HCT116 (cell line): ENCODE measurements around the gene AOPEP. TPM values are rescaled to one million over a fixed set of nuclear protein-coding genes. Genes with fewer than 3 reads are reported as not detected.
A peak's percentile ranks its signal among the peaks of the same experiment; 100 is the strongest.

Source experiments
- ATAC-seq: fragments of 200-7000 bp; cut with Tn5 transposase; 2 replicates; pipeline ENCODE4 v1.9.1; 2020; ENCODE audit warnings: mild to moderate bottlenecking, moderate library complexity
- BruUV-seq: library from RNA; stranded (reverse); fragments of 400-500 nt; replicated peaks from 2 replicates; lab custom pipeline; 2021; lab: Mats Ljungman, UMichigan
- CTCF ChIA-PET: fragments of 300-600 bp; sonication (Branson Sonifier 250); formaldehyde crosslinking; loops from one replicate; lab custom pipeline; 2021; ENCODE audit warnings: antibody characterized with exemption; lab: Charles Lee
- POLR2A ChIA-PET: fragments of 300-600, 350-600 bp; sonication (Branson Sonifier 250); formaldehyde crosslinking; loops from one replicate; lab custom pipeline; 2021; ENCODE audit warnings: antibody characterized with exemption; lab: Charles Lee
- RAD21 ChIA-PET, 2 experiments: fragments of 300-600 bp; sonication (Branson Sonifier 250); formaldehyde crosslinking; loops; one replicate each; lab custom pipeline; 2023; ENCODE audit warnings: low total read pairs in 2 of 2; ENCODE audit not compliant: uncharacterized antibody in 2 of 2, unreplicated experiment in 2 of 2, low non-redundant PET in 1 of 2; lab: Charles Lee
- DNase-seq: peaks from one replicate; pipeline ENCODE4 v3.0.0-alpha.2; 2010; ENCODE audit warnings: low read depth, low spot score
- H2AFZ ChIP-seq: fragments of 200-600 bp; shearing (Covaris generic), sonication (generic); 2 replicates; pipeline ENCODE4 v1.6.1; 2017; ENCODE audit warnings: low read depth, mixed run types, mixed read lengths, antibody characterized with exemption, low read length; ENCODE audit not compliant: poor library complexity, severe bottlenecking
- H3K27ac ChIP-seq: 2 replicates; pipeline ENCODE4 v1.5.1; 2012; ENCODE audit warnings: low read depth, low read length
- H3K27me3 ChIP-seq: fragments of 200-600 bp; sonication (generic); 2 replicates; pipeline ENCODE4 v1.6.1; 2016; ENCODE audit warnings: mixed run types, low read length, mixed read lengths; ENCODE audit not compliant: insufficient read depth
- H3K36me3 ChIP-seq, 2 experiments: fragments of 200-500 bp in 1 of 2; fragments of 200-600 bp in 1 of 2; sonication (Bioruptor generic) in 1 of 2; sonication (generic) in 1 of 2; 2 replicates each; pipeline versions ENCODE4 v1.5.1 to v1.6.1; 2014 to 2016; ENCODE audit warnings: low read length in 2 of 2, inconsistent platforms in 1 of 2, mixed read lengths in 1 of 2, mixed run types in 1 of 2; ENCODE audit not compliant: insufficient read depth in 2 of 2, control insufficient read depth in 1 of 2
- H3K4me1 ChIP-seq, 2 experiments: fragments of 200-600 bp in 1 of 2; sonication (generic) in 1 of 2; 2 replicates each; pipeline versions ENCODE4 v1.5.1 to v1.6.1; 2012 to 2017; ENCODE audit warnings: low read length in 2 of 2, inconsistent platforms in 1 of 2, mild to moderate bottlenecking in 1 of 2, mixed read lengths in 1 of 2, mixed run types in 1 of 2, moderate library complexity in 1 of 2; ENCODE audit not compliant: insufficient read depth in 2 of 2, control insufficient read depth in 1 of 2
- H3K4me2 ChIP-seq: fragments of 200-600 bp; sonication (generic); 2 replicates; pipeline ENCODE4 v1.6.1; 2017; ENCODE audit warnings: mixed run types, low read length, mixed read lengths
- H3K4me3 ChIP-seq, 2 experiments: fragments of 200-600 bp in 1 of 2; sonication (generic) in 1 of 2; replicated peaks in 1 of 2; 2 replicates each; pipeline ENCODE4 v1.5.1; 2011 to 2016; ENCODE audit warnings: low read length in 2 of 2, control low read depth in 1 of 2, low read depth in 1 of 2, mild to moderate bottlenecking in 1 of 2, mixed read lengths in 1 of 2, mixed run types in 1 of 2
- H3K79me2 ChIP-seq: fragments of 200-600 bp; sonication (generic); 2 replicates; pipeline ENCODE4 v1.6.1; 2017; ENCODE audit warnings: mild to moderate bottlenecking, mixed run types, low read length, moderate library complexity, mixed read lengths; ENCODE audit not compliant: insufficient read depth
- H3K9ac ChIP-seq: fragments of 200-600 bp; sonication (generic); 2 replicates; pipeline ENCODE4 v1.6.1; 2016; ENCODE audit warnings: low read length, mixed read lengths
- H3K9me2 ChIP-seq: fragments of 200-600 bp; sonication (generic), shearing (Covaris generic); 2 replicates; pipeline ENCODE4 v1.6.1; 2017; ENCODE audit warnings: mixed run types, mild to moderate bottlenecking, moderate library complexity; ENCODE audit not compliant: insufficient read depth
- H3K9me3 ChIP-seq, 2 experiments: fragments of 200-500 bp in 1 of 2; fragments of 200-600 bp in 1 of 2; sonication (Bioruptor generic) in 1 of 2; sonication (generic) in 1 of 2; 2 replicates each; pipeline ENCODE4 v1.6.1; 2014 to 2017; ENCODE audit warnings: low read length in 2 of 2, mixed read lengths in 2 of 2, inconsistent platforms in 1 of 2, low read depth in 1 of 2, mild to moderate bottlenecking in 1 of 2, mixed run types in 1 of 2, moderate library complexity in 1 of 2; ENCODE audit not compliant: control insufficient read depth in 1 of 2, insufficient read depth in 1 of 2
- H4K20me1 ChIP-seq: fragments of 200-600 bp; sonication (generic), shearing (Covaris generic); 2 replicates; pipeline ENCODE4 v1.6.1; 2017; ENCODE audit warnings: mixed run types, mild to moderate bottlenecking, moderate library complexity; ENCODE audit not compliant: insufficient read depth
- CBX3 ChIP-seq: IDR thresholded peaks from 2 replicates; pipeline ENCODE4 v1.6.1; 2012; ENCODE audit warnings: low read depth
- CTCF ChIP-seq, 3 experiments: fragments of 200-600 bp in 1 of 3; sonication (generic) in 1 of 3; IDR thresholded peaks in 2 of 3; conservative IDR thresholded peaks in 1 of 3; 2 replicates each; pipeline ENCODE4 v1.5.1; 2012 to 2017; ENCODE audit warnings: low read depth in 2 of 3, low read length in 2 of 3, antibody characterized with exemption in 1 of 3, borderline replicate concordance in 1 of 3, control low read depth in 1 of 3, mild to moderate bottlenecking in 1 of 3, mixed read lengths in 1 of 3, mixed run types in 1 of 3, moderate library complexity in 1 of 3; ENCODE audit not compliant: insufficient read depth in 1 of 3
- EGR1 ChIP-seq: IDR thresholded peaks from 2 replicates; pipeline ENCODE4 v1.6.1; 2012; ENCODE audit warnings: low read depth
- ELF1 ChIP-seq: IDR thresholded peaks from 2 replicates; pipeline ENCODE4 v1.6.1; 2012; ENCODE audit warnings: low read depth, borderline replicate concordance
- FOSL1 ChIP-seq: IDR thresholded peaks from 2 replicates; pipeline ENCODE4 v1.6.1; 2012; ENCODE audit warnings: low read depth
- JUND ChIP-seq: IDR thresholded peaks from 2 replicates; pipeline ENCODE4 v1.6.1; 2012
- MAX ChIP-seq: IDR thresholded peaks from 2 replicates; pipeline ENCODE4 v1.6.1; 2012
- POLR2A ChIP-seq: IDR thresholded peaks from 2 replicates; pipeline ENCODE4 v1.7.0; 2011; ENCODE audit warnings: borderline replicate concordance; ENCODE audit not compliant: insufficient read depth, insufficient read length; ENCODE audit errors: extremely low read depth
- POLR2AphosphoS5 ChIP-seq: IDR thresholded peaks from 2 replicates; pipeline ENCODE4 v1.6.1; 2011; ENCODE audit warnings: mild to moderate bottlenecking, low read depth, low read length, moderate library complexity
- SRF ChIP-seq: IDR thresholded peaks from 2 replicates; pipeline ENCODE4 v1.6.1; 2012; ENCODE audit warnings: low read depth
- TCF7L2 ChIP-seq: IDR thresholded peaks from 2 replicates; pipeline ENCODE4 v1.7.0; 2011; ENCODE audit warnings: borderline replicate concordance, inconsistent platforms; ENCODE audit not compliant: insufficient read depth, insufficient read length; ENCODE audit errors: extremely low read depth
- YY1 ChIP-seq: IDR thresholded peaks from 2 replicates; pipeline ENCODE4 v1.6.1; 2011; ENCODE audit warnings: low read length, low read depth, moderate library complexity, mild to moderate bottlenecking; ENCODE audit not compliant: insufficient replicate concordance; ENCODE audit errors: extremely low read depth
- ZBTB33 ChIP-seq: IDR thresholded peaks from 2 replicates; pipeline ENCODE4 v1.6.1; 2011; ENCODE audit warnings: mild to moderate bottlenecking, low read length, moderate library complexity; ENCODE audit not compliant: insufficient replicate concordance; ENCODE audit errors: extremely low read depth
- ZFX ChIP-seq: fragments of 450-650 bp; IDR thresholded peaks from 2 replicates; pipeline ENCODE4 v1.6.1; 2017
- ZNF274 ChIP-seq: fragments of 200-500 bp; sonication (Bioruptor generic); IDR thresholded peaks from 2 replicates; pipeline ENCODE4 v1.6.1; 2014; ENCODE audit warnings: mild to moderate bottlenecking, low read depth, low read length, inconsistent platforms
- intact Hi-C: fragments of 100-400 bp; cut with micrococcal nuclease; formaldehyde crosslinking; loops from 2 replicates; pipeline ENCODE4 v1.10.0; 2022
- total RNA-seq: library from RNA; stranded (reverse); gene quantifications from one replicate; pipeline ENCODE4 v1.2.1, GENCODE V29; 2021; ENCODE audit not compliant: unreplicated experiment

AOPEP gene
- total RNA-seq, 1 experiment from 2014 or later = 15.1 TPM

- Histone ChIP-seq H3K27me3 (no peaks in the 10 kb centered on the region), H3K36me3 (no peaks in the 10 kb centered on the region), H4K20me1 (no peaks in the 10 kb centered on the region), H3K9me2 (no peaks in the 10 kb centered on the region), H3K27ac (no peak overlapping the region), H2AFZ (peak overlapping the region; percentile 78), H3K4me2 (no peak overlapping the region), H3K4me1 (peaks cover 0 to 17% of the 10 kb centered on the region in 2 experiments; a peak in 2 of 4 replicates), H3K4me3 (no peak overlapping the region), H3K9ac (no peak overlapping the region), H3K9me3 (no peaks in the 10 kb centered on the region; a peak in 1 of 4 replicates), H3K79me2 (peaks cover 1% of the 10 kb centered on the region)
- ATAC-seq (no peak), DNase-seq (no peak)
- ChIA-PET RAD21 (no interaction called here), CTCF (no interaction called here), POLR2A (no interaction called here)
- intact Hi-C loops = no loop called here
- BruUV-seq = no TSS peak
- TF ChIP-seq JUND = no peak
- no peak for TF ChIP-seq ZFX
- no peak for TF ChIP-seq ZBTB33
- TF ChIP-seq MAX = no peak
- TF ChIP-seq EGR1 = no peak
- TF ChIP-seq ELF1 = no peak
- TF ChIP-seq POLR2A = no peak
- no peak for TF ChIP-seq SRF
- TF ChIP-seq ZNF274 = no peak
- TF ChIP-seq FOSL1 = no peak
- TF ChIP-seq POLR2AphosphoS5 = no peak
- TF ChIP-seq TCF7L2 = no peak
- TF ChIP-seq CTCF (IDR thresholded peaks at IDR 0.05 in 2 of 3, conservative IDR thresholded peaks at IDR 0.05 in 1 of 3; ENCODE audit: borderline replicate concordance in 1 of 3, insufficient read depth in 1 of 3, low read depth in 2 of 3, low read length in 2 of 3) = no peak
- TF ChIP-seq CBX3 = no peak
- no peak for TF ChIP-seq YY1
These were observed 4.7 kb upstream of the AOPEP start for GRCh38 chr9:94721754-94722153.
